SK-N-SH treated with all-trans-retinoic acid at 6 μM for 48 hours (cell line): ENCODE results near the gene CHSY3.

Source experiments
- ATAC-seq: fragments of 200-7000 bp; cut with Tn5 transposase; 3 replicates; pipeline ENCODE4 v1.9.1; 2020; ENCODE audit warnings: mild to moderate bottlenecking, moderate library complexity
- BACH2 ChIP-seq: fragments of 250-450 bp; sonication (Bioruptor Pico); IDR thresholded peaks from 2 replicates; pipeline ENCODE4 v1.9.0; 2021; ENCODE audit warnings: mild to moderate bottlenecking, borderline replicate concordance
- CSDC2 ChIP-seq: fragments of 250-450 bp; sonication (Bioruptor Pico); IDR thresholded peaks from 2 replicates; pipeline ENCODE4 v1.5.0; 2020; ENCODE audit warnings: mild to moderate bottlenecking, moderate library complexity
- ESRRG ChIP-seq: fragments of 250-450 bp; sonication (Bioruptor Pico); IDR thresholded peaks from 2 replicates; pipeline ENCODE4 v1.6.1; 2021; ENCODE audit warnings: mild to moderate bottlenecking
- ISL1 ChIP-seq: fragments of 250-450 bp; sonication (Bioruptor Pico); IDR thresholded peaks from 2 replicates; pipeline ENCODE4 v2.1.2; 2022; ENCODE audit warnings: mild to moderate bottlenecking, moderate library complexity
- OSR1 ChIP-seq: fragments of 250-450 bp; sonication (Bioruptor Pico); IDR thresholded peaks from 2 replicates; pipeline ENCODE4 v1.8.0; 2022; ENCODE audit warnings: moderate library complexity, mild to moderate bottlenecking, inconsistent platforms
- PPARA ChIP-seq: fragments of 250-450 bp; sonication (Bioruptor Pico); IDR thresholded peaks from 2 replicates; pipeline ENCODE4 v1.5.0; 2020; ENCODE audit warnings: mild to moderate bottlenecking, borderline replicate concordance
- RARB ChIP-seq: fragments of 250-450 bp; sonication (Bioruptor Pico); IDR thresholded peaks from 2 replicates; pipeline ENCODE4 v1.8.0; 2021; ENCODE audit warnings: mild to moderate bottlenecking, moderate library complexity
- SNAI2 ChIP-seq: fragments of 250-450 bp; sonication (Bioruptor Pico); IDR thresholded peaks from 2 replicates; pipeline ENCODE4 v1.5.0; 2020; ENCODE audit warnings: mild to moderate bottlenecking, moderate library complexity
- TCF4 ChIP-seq: fragments of 250-450 bp; sonication (Bioruptor Pico); IDR thresholded peaks from 2 replicates; pipeline ENCODE4 v1.8.0; 2021; ENCODE audit warnings: mild to moderate bottlenecking, moderate library complexity, borderline replicate concordance
- TOX ChIP-seq: fragments of 250-450 bp; sonication (Bioruptor Pico); IDR thresholded peaks from 2 replicates; pipeline ENCODE4 v1.8.0; 2021; ENCODE audit warnings: mild to moderate bottlenecking, moderate library complexity, borderline replicate concordance
- ZFP3 ChIP-seq: fragments of 250-450 bp; sonication (Bioruptor Pico); IDR thresholded peaks from 2 replicates; pipeline ENCODE4 v1.5.0; 2020; ENCODE audit warnings: mild to moderate bottlenecking, moderate library complexity
- ZFP30 ChIP-seq: fragments of 450-650 bp; formaldehyde crosslinking; IDR thresholded peaks from 2 replicates; pipeline ENCODE4 v1.5.0; 2022; ENCODE audit warnings: mild to moderate bottlenecking, moderate library complexity
- ZNF565 ChIP-seq: fragments of 450-650 bp; formaldehyde crosslinking; conservative IDR thresholded peaks from 2 replicates; pipeline ENCODE4 v1.5.0; 2020; ENCODE audit warnings: low read depth, mild to moderate bottlenecking, moderate library complexity
- ZNF70 ChIP-seq: fragments of 450-650 bp; formaldehyde crosslinking; IDR thresholded peaks from 2 replicates; pipeline ENCODE4 v1.5.0; 2020; ENCODE audit warnings: mild to moderate bottlenecking, moderate library complexity
- ZNF8 ChIP-seq: fragments of 450-650 bp; formaldehyde crosslinking; IDR thresholded peaks from 2 replicates; pipeline ENCODE4 v1.5.0; 2020; ENCODE audit warnings: mild to moderate bottlenecking, moderate library complexity
- TF ChIP-seq, protein P1 (sequence below): fragments of 250-450 bp; sonication (Bioruptor Pico); IDR thresholded peaks from 2 replicates; pipeline ENCODE4 v1.5.1; 2021; ENCODE audit warnings: mild to moderate bottlenecking, moderate library complexity
- TF ChIP-seq, protein P2 (sequence below): fragments of 250-450 bp; sonication (Bioruptor Pico); IDR thresholded peaks from 2 replicates; pipeline ENCODE4 v1.5.0; 2020; ENCODE audit warnings: mild to moderate bottlenecking, moderate library complexity
- TF ChIP-seq, protein P3 (sequence below): fragments of 250-450 bp; sonication (Bioruptor Pico); IDR thresholded peaks from 2 replicates; pipeline ENCODE4 v1.8.0; 2020; ENCODE audit warnings: mild to moderate bottlenecking, moderate library complexity, borderline replicate concordance
- TF ChIP-seq, protein P4 (sequence below): fragments of 250-450 bp; sonication (Bioruptor Pico); IDR thresholded peaks from 2 replicates; pipeline ENCODE4 v1.5.1; 2020; ENCODE audit warnings: low read depth, mild to moderate bottlenecking, moderate library complexity
- TF ChIP-seq, protein P5 (sequence below): fragments of 250-450 bp; sonication (Bioruptor Pico); IDR thresholded peaks from 2 replicates; pipeline ENCODE4 v1.8.0; 2021; ENCODE audit warnings: low read depth, mild to moderate bottlenecking, moderate library complexity, borderline replicate concordance

The CHSY3 gene

DNA sequence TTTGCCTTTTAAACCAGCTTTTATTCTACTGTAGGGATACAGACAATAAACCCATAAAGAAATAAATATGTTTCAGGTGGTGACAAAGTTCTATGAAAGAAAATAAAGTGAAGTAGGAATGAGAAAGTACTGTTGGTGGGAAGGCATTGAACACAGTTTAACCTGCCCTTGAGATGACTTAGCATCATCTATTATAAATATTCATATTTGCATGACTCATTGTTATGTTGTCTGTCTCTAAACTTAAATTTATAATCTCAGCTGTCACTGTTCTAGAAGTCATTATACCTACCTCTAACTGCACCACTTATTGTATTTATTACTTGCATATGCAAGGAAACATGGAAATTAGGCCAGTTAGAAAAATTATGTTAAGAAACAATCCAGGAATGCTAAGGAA is 202.2 kb downstream of the CHSY3 start:
- TF ChIP-seq, protein P1, sequence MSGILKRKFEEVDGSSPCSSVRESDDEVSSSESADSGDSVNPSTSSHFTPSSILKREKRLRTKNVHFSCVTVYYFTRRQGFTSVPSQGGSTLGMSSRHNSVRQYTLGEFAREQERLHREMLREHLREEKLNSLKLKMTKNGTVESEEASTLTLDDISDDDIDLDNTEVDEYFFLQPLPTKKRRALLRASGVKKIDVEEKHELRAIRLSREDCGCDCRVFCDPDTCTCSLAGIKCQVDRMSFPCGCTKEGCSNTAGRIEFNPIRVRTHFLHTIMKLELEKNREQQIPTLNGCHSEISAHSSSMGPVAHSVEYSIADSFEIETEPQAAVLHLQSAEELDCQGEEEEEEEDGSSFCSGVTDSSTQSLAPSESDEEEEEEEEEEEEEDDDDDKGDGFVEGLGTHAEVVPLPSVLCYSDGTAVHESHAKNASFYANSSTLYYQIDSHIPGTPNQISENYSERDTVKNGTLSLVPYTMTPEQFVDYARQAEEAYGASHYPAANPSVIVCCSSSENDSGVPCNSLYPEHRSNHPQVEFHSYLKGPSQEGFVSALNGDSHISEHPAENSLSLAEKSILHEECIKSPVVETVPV (CRISPR knock-in tag): no peak
- TF ChIP-seq, protein P2, sequence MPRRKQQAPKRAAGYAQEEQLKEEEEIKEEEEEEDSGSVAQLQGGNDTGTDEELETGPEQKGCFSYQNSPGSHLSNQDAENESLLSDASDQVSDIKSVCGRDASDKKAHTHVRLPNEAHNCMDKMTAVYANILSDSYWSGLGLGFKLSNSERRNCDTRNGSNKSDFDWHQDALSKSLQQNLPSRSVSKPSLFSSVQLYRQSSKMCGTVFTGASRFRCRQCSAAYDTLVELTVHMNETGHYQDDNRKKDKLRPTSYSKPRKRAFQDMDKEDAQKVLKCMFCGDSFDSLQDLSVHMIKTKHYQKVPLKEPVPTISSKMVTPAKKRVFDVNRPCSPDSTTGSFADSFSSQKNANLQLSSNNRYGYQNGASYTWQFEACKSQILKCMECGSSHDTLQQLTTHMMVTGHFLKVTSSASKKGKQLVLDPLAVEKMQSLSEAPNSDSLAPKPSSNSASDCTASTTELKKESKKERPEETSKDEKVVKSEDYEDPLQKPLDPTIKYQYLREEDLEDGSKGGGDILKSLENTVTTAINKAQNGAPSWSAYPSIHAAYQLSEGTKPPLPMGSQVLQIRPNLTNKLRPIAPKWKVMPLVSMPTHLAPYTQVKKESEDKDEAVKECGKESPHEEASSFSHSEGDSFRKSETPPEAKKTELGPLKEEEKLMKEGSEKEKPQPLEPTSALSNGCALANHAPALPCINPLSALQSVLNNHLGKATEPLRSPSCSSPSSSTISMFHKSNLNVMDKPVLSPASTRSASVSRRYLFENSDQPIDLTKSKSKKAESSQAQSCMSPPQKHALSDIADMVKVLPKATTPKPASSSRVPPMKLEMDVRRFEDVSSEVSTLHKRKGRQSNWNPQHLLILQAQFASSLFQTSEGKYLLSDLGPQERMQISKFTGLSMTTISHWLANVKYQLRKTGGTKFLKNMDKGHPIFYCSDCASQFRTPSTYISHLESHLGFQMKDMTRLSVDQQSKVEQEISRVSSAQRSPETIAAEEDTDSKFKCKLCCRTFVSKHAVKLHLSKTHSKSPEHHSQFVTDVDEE (CRISPR knock-in tag): no peak
- TF ChIP-seq OSR1 (no peak), ZFP30 (CRISPR knock-in tag) (no peak), ZFP3 (CRISPR knock-in tag) (no peak), CSDC2 (CRISPR knock-in tag) (no peak), SNAI2 (CRISPR knock-in tag) (no peak), RARB (CRISPR knock-in tag) (no peak), ZNF565 (CRISPR knock-in tag) (no peak), ISL1 (no peak), TOX (CRISPR knock-in tag) (no peak), ESRRG (CRISPR knock-in tag) (no peak), PPARA (CRISPR knock-in tag) (no peak), BACH2 (CRISPR knock-in tag) (no peak), TCF4 (no peak)
- TF ChIP-seq, protein P3, sequence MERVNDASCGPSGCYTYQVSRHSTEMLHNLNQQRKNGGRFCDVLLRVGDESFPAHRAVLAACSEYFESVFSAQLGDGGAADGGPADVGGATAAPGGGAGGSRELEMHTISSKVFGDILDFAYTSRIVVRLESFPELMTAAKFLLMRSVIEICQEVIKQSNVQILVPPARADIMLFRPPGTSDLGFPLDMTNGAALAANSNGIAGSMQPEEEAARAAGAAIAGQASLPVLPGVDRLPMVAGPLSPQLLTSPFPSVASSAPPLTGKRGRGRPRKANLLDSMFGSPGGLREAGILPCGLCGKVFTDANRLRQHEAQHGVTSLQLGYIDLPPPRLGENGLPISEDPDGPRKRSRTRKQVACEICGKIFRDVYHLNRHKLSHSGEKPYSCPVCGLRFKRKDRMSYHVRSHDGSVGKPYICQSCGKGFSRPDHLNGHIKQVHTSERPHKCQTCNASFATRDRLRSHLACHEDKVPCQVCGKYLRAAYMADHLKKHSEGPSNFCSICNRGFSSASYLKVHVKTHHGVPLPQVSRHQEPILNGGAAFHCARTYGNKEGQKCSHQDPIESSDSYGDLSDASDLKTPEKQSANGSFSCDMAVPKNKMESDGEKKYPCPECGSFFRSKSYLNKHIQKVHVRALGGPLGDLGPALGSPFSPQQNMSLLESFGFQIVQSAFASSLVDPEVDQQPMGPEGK (CRISPR knock-in tag): no peak
- no peak for ATAC-seq

DNA sequence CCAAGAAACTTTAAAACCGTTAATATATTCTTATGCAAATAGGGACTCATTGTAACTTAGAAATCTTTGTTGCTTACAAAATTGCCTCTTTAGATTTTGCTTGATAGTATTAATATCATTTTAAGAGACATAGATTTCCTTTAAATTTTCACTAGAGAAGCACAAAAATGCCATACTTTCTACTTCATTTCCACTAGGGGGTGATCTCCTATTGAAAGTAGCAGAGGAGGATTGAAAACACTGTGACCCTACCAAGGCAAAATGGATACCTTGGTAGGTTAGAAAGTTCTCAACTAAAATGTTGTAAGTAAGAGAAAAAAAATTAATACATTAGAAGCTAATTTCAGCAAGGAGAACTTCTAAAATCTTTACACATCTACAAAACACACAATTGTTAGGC is 204.9 kb downstream of the CHSY3 start:
- TF ChIP-seq ESRRG (CRISPR knock-in tag) (no peak), BACH2 (CRISPR knock-in tag) (no peak), TCF4 (no peak), ZFP3 (CRISPR knock-in tag) (no peak), OSR1 (no peak), ZNF565 (CRISPR knock-in tag) (no peak), ZNF8 (CRISPR knock-in tag) (no peak), ISL1 (no peak), ZNF70 (CRISPR knock-in tag) (no peak), TOX (CRISPR knock-in tag) (no peak)
- TF ChIP-seq, protein P3 (CRISPR knock-in tag): no peak
- TF ChIP-seq, protein P4, sequence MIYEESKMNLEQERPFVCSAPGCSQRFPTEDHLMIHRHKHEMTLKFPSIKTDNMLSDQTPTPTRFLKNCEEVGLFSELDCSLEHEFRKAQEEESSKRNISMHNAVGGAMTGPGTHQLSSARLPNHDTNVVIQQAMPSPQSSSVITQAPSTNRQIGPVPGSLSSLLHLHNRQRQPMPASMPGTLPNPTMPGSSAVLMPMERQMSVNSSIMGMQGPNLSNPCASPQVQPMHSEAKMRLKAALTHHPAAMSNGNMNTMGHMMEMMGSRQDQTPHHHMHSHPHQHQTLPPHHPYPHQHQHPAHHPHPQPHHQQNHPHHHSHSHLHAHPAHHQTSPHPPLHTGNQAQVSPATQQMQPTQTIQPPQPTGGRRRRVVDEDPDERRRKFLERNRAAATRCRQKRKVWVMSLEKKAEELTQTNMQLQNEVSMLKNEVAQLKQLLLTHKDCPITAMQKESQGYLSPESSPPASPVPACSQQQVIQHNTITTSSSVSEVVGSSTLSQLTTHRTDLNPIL (CRISPR knock-in tag): no peak
- TF ChIP-seq, protein P1 (CRISPR knock-in tag): no peak
- TF ChIP-seq, protein P5, sequence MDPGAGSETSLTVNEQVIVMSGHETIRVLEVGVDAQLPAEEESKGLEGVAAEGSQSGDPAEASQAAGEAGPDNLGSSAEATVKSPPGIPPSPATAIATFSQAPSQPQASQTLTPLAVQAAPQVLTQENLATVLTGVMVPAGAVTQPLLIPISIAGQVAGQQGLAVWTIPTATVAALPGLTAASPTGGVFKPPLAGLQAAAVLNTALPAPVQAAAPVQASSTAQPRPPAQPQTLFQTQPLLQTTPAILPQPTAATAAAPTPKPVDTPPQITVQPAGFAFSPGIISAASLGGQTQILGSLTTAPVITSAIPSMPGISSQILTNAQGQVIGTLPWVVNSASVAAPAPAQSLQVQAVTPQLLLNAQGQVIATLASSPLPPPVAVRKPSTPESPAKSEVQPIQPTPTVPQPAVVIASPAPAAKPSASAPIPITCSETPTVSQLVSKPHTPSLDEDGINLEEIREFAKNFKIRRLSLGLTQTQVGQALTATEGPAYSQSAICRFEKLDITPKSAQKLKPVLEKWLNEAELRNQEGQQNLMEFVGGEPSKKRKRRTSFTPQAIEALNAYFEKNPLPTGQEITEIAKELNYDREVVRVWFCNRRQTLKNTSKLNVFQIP: no peak
- TF ChIP-seq, protein P2 (CRISPR knock-in tag): no peak

More for the DNA sequence above, 204.9 kb downstream of the CHSY3 start:
- ATAC-seq: peak; percentile 69; the same call in 2 of the 3 replicates
